ENCODE measurements around the gene CHRM5. TPM values are rescaled to one million over a fixed set of nuclear protein-coding genes. Genes with fewer than 3 reads are reported as not detected.

The CHRM5 gene
- total and polyA plus RNA-seq, 2 donors (not counting 1 experiment from before 2014, with no cell fraction given), result not detected

DNA sequence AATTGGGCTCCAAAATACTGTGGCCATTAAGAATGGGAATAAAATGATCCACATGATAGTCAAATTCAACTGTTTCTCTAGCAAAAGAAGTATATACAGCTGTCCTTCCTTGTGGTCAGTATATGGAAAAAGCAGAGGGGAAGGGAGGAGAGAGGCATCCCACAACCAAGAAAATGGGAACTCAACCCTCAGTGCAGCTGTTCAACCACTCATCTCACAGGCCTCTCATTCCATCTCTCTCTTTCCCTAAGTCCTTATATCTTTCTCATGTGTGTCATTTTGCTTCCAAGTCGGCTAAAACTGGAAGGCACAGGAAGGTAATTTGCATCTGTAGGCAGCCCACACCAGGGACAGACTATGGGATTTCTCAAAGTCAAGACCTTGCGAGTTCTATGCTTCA lies 43.2 kb downstream of the CHRM5 start:
- WGBS (ENCODE audit: insufficient coverage), result 93% methylated on average over 2 of the region's 2 CpGs
- no peak overlapping the region for H3K27ac Mint-ChIP-seq
- H3K4me3 ChIP-seq (ENCODE audit: control extremely low read depth in 1 of 5, extremely low read depth in 1 of 5, insufficient read depth in 1 of 5, low read depth in 2 of 5, low read length in 4 of 5), result no peak overlapping the region
- no peak overlapping the region for H3K4me3 Mint-ChIP-seq
- no peaks in the 10 kb centered on the region for H3K27me3 ChIP-seq (replicated peaks in 1 of 4; ENCODE audit: control extremely low read depth in 1 of 4, control insufficient read depth in 3 of 4, insufficient read depth in 4 of 4, low read length in 3 of 4)
- H3K9ac ChIP-seq (ENCODE audit: low read length), result no peak overlapping the region
- H3K79me2 ChIP-seq (ENCODE audit: control insufficient read depth, insufficient read depth, low read length), result no peaks in the 10 kb centered on the region
- H3K9me3 ChIP-seq (ENCODE audit: control extremely low read depth in 1 of 3, control insufficient read depth in 2 of 3, insufficient read depth in 1 of 3, low read length in 2 of 3), result no peaks in the 10 kb centered on the region
- no peak overlapping the region for H3K27ac ChIP-seq (ENCODE audit: low read length in 2 of 2)
- H4K20me1 ChIP-seq (ENCODE audit: control insufficient read depth, insufficient read depth, low read length, poor library complexity, severe bottlenecking), result no peaks in the 10 kb centered on the region
- H3K27me3 Mint-ChIP-seq, result no peaks in the 10 kb centered on the region
- H3K4me1 ChIP-seq (ENCODE audit: control insufficient read depth in 2 of 2, insufficient read depth in 2 of 2, low read length in 2 of 2), result no peaks in the 10 kb centered on the region
- intact Hi-C loops (cut with micrococcal nuclease), result loop anchor here (5.0 kb wide), 1 partner anchor 1364 kb away; no protein-coding TSS in a partner anchor
- POLR2A ChIA-PET, result no interaction called here
- DNase-seq, result no peak
- no peaks in the 10 kb centered on the region for H3K9me3 Mint-ChIP-seq (ENCODE audit: insufficient read depth)
- CTCF ChIA-PET, result no interaction called here
- no peak overlapping the region for H2AFZ ChIP-seq (ENCODE audit: insufficient read depth, low read depth, low read length, poor library complexity, severe bottlenecking)
- no peaks in the 10 kb centered on the region for H3K36me3 ChIP-seq (replicated peaks in 1 of 2; ENCODE audit: control extremely low read depth in 1 of 2, control insufficient read depth in 1 of 2, extremely low read depth in 1 of 2, insufficient read depth in 2 of 2, low read length in 1 of 2)
- no peaks in the 10 kb centered on the region for H3K4me1 Mint-ChIP-seq
- H3K4me2 ChIP-seq (replicated peaks; ENCODE audit: low read depth, low read length, poor library complexity, severe bottlenecking), result no peak overlapping the region
- no peak for TF ChIP-seq EZH2 (IDR thresholded peaks at IDR 0.05; ENCODE audit: borderline replicate concordance, insufficient read depth, low read depth, low read length, poor library complexity, severe bottlenecking)
- no peak for TF ChIP-seq CTCF (IDR thresholded peaks at IDR 0.05)
- no peak for ATAC-seq (ENCODE audit: low read depth)

DNA sequence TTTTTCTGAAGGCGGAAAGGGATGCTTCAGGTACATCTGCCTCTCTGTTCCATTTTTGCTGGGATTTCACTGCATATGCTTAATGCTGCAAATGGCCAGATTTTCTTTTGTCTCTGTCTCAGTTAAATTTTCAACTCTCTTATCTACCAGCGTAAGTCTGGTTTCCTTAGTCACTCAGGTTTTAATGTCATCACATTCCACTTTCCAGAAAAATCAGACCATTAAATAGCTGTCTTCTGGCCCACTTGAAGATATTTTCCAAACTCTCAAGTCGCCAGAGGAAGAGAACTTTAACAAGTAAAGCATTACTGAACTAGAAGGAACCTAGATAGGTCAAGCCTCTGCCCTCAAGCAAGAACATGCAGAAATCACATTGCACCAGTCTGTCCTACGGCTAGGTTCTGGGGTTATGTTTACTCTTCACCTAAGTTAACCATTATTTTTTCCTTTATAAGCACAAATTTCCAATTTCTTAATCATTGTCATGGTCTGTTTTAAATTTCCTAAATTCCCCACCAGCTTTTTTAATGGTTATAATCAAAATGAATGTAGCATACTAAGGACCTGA lies 44.2 kb downstream of the CHRM5 start:
- intact Hi-C loops (cut with micrococcal nuclease), result loop anchor here (5.0 kb wide), 1 partner anchor 1365 kb away; no protein-coding TSS in a partner anchor
- Histone ChIP-seq H4K20me1 (ENCODE audit: control insufficient read depth, insufficient read depth, low read length, poor library complexity, severe bottlenecking) (no peaks in the 10 kb centered on the region), H3K9ac (ENCODE audit: low read length) (no peak overlapping the region), H3K27ac (ENCODE audit: low read length in 2 of 2) (no peak overlapping the region), H3K27me3 (replicated peaks in 1 of 4; ENCODE audit: control extremely low read depth in 1 of 4, control insufficient read depth in 3 of 4, insufficient read depth in 4 of 4, low read length in 3 of 4) (no peaks in the 10 kb centered on the region), H3K36me3 (replicated peaks in 1 of 2; ENCODE audit: control extremely low read depth in 1 of 2, control insufficient read depth in 1 of 2, extremely low read depth in 1 of 2, insufficient read depth in 2 of 2, low read length in 1 of 2) (no peaks in the 10 kb centered on the region), H3K4me1 (ENCODE audit: control insufficient read depth in 2 of 2, insufficient read depth in 2 of 2, low read length in 2 of 2) (no peaks in the 10 kb centered on the region), H3K4me2 (replicated peaks; ENCODE audit: low read depth, low read length, poor library complexity, severe bottlenecking) (no peak overlapping the region), H2AFZ (ENCODE audit: insufficient read depth, low read depth, low read length, poor library complexity, severe bottlenecking) (no peak overlapping the region), H3K4me3 (ENCODE audit: control extremely low read depth in 1 of 5, extremely low read depth in 1 of 5, insufficient read depth in 1 of 5, low read depth in 2 of 5, low read length in 4 of 5) (no peak overlapping the region), H3K79me2 (ENCODE audit: control insufficient read depth, insufficient read depth, low read length) (no peaks in the 10 kb centered on the region), H3K9me3 (ENCODE audit: control extremely low read depth in 1 of 3, control insufficient read depth in 2 of 3, insufficient read depth in 1 of 3, low read length in 2 of 3) (no peaks in the 10 kb centered on the region)
- DNase-seq (no peak), ATAC-seq (ENCODE audit: low read depth) (no peak)
- Mint-ChIP-seq H3K4me1 (no peaks in the 10 kb centered on the region), H3K27me3 (no peaks in the 10 kb centered on the region), H3K9me3 (ENCODE audit: insufficient read depth) (no peaks in the 10 kb centered on the region), H3K27ac (no peak overlapping the region), H3K4me3 (no peak overlapping the region)
- ChIA-PET CTCF (no interaction called here), POLR2A (no interaction called here)
- TF ChIP-seq EZH2 (IDR thresholded peaks at IDR 0.05; ENCODE audit: borderline replicate concordance, insufficient read depth, low read depth, low read length, poor library complexity, severe bottlenecking) (no peak), CTCF (IDR thresholded peaks at IDR 0.05) (no peak)
- WGBS (ENCODE audit: insufficient coverage), result 95% methylated on average over 3 of the region's 4 CpGs

All from B cell (primary cell).